ENCODE data around the gene FOXJ3.

Gene FOXJ3

DNA sequence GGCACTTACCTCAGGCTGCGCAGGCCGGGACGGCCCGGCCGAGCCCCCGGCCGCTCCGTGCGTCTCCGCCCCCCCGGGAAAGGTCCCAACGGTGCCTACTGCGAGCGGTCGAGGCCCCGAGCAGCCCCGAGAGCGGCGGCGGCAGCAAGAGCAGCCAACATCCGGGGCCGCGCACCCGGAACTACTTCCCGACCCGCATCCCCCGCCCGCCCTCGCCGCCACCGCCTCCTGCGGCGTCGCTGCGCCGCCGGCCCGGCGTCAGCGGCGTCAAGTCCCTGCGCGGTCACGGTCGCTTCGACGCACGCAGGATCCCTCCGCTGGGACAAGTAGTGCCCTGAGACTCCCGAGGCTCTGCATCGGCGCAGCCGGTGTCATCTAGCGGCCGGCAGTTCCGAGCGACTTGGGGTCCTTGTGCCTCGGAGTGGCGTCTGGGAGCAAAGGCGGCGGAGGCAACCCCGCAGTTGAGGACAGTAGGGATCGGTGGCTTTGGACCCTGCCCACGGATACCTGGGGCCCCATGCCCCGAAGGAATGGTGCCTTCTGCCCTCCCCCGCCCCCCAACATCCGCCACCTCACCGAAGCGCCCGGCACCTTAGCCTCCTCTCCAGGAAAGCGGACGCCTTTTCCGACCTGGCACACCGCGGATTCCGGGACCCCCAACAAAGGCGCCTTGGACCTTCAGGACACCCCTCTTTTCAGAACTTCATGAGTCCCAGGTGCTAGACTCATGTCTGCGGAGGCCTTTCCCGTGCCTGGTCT is at the start of gene FOXJ3:
Gene FOXJ3, minus strand, starts transcription at position 186 of the 759 bp plus-strand sequence. CDS start 24,142 bp downstream, outside the sequence.
- DNase-seq: peak; percentile 88 to 94

DNA sequence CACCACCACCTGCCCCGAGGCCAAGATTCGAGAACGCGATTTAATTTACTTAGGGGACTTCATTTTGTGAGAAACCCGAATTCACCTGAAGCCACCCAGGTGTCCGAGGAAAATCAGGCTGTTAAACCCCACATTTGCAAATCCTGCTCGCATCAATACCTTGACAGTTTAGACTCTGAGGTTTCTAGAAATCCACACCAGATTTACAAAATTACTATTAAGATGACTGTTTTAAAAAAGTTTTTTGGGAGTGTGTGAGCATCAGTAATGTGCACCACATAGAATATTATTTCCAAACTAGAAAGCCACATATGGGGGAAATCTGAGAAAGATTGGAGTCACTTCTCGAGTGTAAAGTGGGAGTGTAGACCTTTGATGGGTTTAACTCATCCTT is 46.2 kb upstream of the FOXJ3 start:
- no peak for DNase-seq

DNA sequence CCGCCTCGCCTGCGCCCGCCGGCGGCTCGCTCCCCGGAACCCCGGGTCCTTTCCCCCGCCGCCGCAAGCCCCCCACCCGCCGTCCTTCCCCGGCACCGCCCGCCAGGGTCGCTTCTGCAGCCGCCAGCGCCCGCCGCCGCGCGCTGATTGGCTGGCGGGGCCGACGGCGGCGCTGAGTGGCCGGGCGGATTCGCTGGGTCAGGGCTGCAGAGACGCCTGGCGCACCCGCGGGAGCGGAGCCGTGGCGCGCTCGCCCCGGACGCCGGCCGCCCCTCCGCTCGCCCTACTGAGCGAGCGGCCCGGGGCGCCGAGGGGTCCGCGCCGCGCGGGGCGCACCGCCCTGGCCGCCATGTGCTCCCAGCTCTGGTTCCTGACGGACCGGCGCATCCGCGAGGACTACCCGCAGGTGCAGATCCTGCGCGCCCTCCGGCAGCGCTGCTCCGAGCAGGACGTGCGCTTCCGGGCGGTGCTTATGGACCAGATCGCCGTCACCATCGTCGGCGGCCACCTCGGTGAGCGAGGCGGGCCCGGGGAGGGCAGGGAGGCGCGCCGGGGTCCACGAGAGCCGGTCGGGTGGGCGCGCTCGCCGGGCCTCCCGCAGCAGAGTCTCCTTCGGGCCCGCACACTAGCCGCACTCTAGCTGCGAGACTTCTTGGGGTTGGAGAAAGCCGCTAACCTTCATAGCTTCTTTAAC is 45.7 kb upstream of the FOXJ3 start, which contains the start of gene RIMKLA:
Gene RIMKLA, plus strand, starts transcription at position 207 of the 694 bp plus-strand sequence. Its CDS starts 143 bp downstream, at position 350.
- peak; percentile 18 to 35 for DNase-seq

DNA sequence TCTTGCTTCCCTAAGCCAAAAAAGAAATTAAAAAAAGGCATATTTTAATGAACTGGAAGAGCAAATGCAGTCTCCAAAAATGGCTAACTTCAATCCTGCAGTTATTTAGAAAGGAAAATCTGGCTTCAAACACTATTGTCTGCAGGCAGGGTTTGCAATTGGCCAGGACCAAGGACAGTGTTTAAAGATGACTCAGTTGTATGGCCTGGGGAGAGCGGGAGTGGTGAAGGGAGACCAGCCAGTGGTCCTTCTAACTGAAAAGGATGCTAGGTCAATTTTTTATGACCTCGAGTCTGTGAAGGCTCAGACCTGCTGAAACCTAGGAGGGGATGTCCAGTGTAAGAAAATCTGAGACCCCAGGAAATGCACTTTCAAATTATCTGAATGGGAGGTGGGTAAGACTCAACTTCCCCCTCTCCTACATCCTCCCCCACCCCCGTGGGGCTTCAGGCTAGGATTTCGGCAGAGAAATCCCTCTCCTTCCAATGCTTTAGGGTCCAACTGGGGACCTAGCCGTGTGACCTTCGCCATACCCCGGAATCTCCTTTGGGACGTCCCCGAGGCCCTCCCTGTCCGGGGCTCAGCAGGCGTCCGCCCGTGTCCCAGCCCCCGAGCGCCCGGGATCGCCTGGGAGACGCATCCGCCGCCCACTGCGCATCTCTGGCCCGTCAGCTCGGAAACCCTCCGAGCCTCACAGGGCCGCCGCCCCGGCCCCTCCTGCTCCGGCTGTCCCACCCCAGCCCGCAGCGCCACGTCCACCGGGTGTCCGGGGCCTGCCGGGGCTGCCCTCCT is 45.0 kb upstream of the FOXJ3 start:
- no peak for DNase-seq

DNA sequence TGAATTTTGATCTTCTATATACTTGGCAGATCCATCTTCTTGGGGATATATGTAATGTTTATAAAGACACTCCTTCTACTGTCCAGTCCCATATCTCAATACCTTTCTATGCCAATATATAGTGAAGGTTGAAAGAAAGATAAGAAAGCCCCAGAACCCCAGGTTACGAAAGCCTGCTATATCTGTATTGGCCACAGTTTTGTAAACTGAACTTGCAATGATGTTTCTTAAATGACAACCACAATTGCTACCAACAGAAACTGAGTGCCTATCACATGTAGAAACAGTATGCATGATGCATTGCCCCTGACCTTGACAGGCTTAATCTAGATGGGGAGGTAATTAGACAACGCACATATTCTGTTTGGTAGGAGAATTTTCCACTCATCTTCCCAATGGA is 37.8 kb upstream of the FOXJ3 start:
- DNase-seq: no peak

DNA sequence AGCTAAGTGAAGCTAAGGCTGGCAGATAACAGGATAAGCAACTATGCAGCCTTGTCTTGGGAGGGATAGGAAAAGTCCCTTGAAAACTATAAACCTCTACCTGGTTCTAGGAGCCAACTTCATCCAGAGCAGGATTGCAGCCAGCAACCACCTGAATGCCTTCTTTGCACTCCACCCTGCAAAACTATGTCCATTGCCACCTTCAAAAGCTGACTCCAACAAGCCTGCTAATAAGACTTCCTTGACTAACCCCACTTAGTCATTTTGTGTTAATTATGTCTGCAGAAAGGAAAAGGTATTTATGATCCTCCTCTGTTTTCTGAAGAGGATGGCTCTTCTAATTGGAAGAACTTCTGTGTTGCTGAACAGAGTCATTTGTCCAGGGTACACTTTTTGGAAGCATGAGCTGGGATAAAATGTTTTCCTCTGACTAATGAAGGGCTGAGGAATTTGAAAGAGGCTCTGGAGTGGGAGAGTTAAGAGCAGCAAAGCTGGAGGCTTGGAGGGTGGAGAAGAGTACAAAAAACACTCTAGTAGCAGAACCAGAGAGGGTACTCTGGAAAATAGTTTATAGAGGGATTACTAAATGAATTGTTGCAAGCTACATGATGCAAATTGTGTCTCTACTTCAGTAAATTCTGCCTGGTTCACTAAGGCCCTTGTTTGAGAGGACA is 36.0 kb upstream of the FOXJ3 start:
- no peak for DNase-seq

DNA sequence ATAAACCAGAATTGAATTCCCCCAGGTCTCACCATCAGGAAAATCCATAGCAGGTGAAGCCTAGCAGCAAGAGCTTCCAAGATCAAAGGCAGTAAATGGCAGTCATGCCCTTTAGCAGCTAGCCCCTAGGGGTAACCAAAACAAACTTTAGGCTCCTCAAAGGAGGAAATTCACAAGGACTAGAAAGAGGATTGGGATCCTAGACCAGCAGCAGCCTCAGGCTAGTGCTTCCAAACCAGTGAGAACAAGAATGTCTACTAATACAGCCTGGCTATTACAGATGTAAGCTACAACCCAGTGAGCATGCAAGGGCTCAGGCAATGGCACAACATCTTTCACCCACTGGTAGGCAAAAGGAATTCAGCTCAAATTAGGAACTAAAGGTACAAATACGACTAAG is 34.4 kb upstream of the FOXJ3 start:
- no peak for DNase-seq

DNA sequence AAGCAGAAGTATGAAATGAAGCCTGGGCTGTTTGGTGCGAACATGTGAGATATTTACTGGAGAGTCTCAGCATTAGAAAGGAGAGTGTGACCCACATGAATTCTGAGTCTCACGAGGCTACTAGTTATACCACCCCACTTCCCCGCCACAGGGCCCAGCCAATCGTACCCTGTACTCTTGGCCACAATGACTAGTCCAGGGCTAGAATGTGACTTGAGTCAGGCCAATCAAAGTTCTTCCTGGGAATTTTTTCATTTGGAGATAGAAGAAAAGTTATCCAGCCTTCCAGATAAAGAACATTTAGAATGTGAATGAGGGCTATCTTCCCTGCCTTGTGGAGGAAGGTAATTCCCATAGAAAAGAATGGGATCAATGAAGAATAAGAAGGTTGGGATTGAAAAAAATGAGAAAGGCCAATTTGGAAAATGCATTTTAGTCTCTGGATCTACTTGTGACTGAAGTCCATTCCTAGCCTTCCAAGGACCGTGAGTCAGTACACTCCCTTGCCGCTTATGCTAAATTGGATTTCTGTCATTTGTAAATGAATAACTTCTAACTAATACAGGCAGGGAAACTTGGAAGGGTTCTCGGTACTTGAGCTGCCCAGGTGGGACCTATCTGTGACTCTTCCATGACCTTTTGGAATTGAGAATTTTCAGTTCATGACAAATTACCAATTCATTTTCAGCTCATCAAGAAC is 33.2 kb upstream of the FOXJ3 start:
- DNase-seq: no peak

DNA sequence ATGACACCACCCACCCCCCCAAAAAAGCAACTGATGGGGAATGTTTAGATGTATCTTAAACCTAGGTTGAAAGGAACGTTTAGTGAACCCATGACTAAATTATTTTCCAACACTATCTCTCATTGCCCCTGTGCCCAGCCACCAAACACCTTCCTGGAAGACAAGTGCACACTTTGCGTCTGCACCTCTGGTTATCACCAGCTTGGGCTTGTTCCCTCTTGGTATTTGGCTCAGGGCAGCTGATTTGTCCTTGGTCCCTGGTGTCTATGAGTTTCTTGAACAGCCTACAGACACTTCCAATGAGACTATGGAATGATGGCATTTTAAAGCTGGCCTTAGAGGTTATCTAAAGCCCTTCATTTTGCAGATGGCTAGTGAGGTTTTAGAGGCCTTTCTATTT is 30.1 kb upstream of the FOXJ3 start:
- DNase-seq: no peak

DNA sequence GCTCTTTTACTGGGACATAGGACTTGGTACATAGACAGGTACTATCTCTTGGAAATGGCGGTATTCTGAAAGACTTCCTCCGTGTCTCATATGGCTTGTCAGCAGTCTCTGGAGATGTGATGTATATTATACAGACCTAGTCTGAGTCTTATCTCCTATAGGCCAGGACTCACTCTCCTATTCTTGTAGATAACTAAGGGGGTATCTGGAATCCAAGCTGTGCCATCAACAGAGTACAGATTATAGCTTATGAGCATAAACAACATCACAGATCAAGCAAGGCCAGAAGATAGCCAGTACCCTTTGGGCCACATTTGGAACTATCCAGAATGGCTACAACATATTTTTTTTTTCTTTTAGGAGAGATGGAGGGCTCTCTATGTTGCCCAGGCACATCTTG is 29.5 kb upstream of the FOXJ3 start:
- no peak for DNase-seq

DNA sequence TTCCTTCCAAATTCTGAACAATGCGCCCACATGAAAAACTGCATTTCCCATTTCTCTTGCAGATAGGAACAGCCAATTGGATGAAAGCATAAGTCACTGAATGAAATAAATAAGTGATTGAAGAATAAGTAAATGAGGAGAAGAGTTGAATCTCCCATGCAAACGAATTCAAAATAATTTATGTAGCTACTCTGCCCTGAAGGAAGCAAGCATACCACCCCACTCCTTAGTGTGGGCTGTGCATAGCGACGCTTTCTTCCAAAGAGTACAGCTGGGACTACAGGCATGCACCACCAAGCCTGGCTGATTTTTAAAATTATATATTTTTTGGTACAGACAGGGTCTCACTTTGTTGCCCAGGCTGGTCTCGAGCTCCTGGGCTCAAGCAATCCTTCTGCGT is 29.1 kb upstream of the FOXJ3 start:
- DNase-seq: no peak

DNA sequence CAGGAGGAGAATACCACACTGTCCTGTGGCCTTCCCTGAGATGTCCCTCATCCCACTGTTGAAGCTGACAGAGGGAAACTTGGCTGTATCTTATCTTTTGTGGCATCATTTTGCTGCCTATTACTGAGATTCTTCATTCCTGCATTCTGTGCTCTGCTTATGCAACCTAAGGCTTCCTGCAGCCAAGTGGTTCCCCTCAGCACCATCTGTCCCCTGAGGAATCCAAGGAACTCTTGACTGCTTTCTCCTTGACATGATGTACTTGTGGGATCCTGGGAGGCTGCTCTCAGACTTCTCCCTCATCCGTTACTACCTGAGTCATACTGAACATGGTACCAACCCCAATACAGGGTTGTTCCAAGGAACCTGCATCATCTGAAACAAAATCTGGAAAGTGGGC is 24.4 kb upstream of the FOXJ3 start:
- DNase-seq: no peak

DNA sequence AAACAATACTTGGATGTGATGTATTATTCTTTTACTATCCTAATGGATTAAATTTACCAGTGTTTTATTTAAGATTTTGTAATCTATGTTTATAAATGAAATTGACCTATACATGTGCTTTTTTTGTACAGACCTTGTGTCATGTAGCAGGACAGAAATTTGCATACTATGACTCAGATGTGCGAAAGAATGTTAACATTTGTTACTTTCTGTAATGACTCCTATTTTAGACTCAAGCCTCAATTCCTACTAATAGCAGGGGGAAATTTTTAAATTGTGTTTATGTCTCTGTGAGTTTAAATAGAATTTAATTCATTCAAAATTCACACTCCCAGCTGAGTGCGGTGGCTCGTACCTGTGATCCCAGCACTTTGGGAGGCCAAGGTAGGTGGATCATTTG is 23.8 kb upstream of the FOXJ3 start:
- DNase-seq: no peak

DNA sequence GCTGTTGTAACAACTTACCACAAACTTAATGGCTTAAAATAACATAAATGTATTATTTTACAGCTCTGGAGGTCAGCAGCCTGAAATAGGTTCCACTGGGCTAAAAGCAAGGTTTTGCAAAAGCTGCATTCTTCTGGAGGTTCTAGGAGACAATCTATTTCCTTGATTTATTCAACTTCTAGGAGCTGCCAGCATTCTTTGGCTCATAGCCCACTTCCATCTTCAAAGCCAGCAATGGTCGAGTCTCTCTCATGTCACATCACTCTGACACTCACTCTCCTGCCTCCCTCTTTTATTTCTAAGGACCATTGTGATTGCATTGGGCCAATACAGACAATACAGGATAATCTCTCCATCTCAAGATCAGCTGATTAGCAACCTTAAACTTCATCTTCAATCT is 15.1 kb upstream of the FOXJ3 start:
- no peak for DNase-seq

DNA sequence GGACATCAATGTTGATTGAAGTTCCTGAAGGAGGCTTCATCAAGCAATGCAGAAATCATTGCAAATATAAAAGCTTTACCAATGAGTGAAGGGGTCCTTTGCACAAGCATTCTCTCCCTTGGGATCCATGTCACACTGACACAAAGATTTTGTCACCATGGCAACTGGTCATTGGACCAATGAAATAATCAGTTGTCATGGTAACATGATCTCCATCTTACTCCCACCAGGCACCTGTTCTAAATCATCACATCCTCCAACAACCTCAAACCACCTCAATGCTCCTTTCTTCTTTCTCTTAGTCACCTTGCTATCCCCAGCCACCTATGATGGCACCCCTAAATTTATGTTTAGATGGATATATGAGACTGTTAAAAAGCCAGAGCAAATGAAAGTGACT is 13.5 kb upstream of the FOXJ3 start:
- no peak for DNase-seq

DNA sequence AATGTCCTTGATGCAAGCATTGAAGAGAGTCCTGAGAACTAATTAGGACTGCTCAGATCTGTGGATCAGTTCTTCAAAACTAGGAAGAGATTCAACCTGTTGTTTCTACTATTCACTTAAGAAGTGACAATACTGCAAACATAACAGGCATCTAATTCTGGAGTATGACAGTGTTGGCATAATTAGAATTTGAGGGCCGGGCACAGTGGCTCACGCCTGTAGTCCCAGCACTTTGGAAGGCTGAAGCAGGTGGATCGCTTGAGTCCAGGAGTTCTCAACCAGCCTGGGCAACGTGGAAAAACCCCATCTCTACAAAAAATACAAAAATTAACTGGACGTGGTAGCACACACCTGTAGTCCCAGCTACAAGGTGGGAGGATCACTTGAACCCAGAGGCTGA is 8.0 kb upstream of the FOXJ3 start:
- no peak for DNase-seq

DNA sequence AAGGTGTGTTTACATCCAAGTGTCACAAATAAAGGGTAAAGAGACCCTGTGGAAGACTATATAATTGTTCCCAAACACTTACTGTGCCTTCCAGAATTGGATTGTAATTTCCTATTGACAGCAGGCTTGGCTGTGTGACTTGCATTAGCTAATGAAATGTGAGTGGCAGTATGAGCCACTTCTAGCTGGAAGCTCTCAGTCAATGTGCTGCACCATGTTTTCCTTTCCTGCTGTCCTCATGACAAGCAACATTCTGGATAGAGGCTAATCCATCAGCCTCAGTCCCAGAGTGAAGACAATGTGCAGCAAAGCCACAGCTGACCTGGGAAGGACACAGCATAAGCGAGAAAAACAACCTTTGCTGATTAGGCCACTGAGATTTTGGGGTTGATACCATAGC is 5.9 kb upstream of the FOXJ3 start:
- no peak for DNase-seq

DNA sequence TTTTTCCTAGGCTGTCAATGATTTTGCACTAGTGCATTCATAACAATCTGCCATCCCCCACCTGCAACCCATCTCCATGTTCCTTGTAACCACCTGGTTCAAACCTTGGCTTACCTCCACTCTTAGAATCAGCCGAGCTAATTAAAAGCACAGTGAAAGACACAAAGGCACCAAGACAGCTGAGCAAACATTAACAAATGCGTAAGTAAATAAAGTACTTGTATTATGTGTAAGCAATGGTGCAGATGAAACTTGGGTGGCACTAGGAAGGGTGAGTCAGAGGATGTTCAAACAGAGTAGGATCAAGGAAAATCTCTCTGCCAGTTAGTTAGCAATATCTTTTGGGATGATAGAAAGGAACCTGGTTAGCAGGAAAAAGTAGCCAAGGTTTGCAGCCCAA is 5.1 kb upstream of the FOXJ3 start:
- no peak for DNase-seq

DNA sequence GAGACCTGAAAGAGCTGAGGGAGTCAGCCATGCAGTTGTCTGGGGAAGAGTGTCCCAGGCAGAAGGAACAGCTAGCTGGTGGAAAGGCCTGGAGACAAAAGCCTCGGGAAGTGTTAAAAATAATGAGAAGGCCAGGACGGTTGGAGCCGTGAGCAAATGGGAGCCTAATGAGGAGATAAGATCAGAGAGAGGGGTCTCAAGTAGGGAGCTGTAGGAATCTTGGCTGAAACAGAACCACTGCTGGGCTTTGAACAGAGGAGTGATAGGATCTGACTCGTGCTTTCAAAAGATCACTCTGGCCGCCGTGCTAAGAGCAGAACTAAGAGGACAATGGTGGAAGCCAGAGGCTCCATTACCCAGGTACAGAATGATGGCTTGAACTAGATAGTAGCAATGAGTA is 1.9 kb upstream of the FOXJ3 start:
- DNase-seq: no peak

DNA sequence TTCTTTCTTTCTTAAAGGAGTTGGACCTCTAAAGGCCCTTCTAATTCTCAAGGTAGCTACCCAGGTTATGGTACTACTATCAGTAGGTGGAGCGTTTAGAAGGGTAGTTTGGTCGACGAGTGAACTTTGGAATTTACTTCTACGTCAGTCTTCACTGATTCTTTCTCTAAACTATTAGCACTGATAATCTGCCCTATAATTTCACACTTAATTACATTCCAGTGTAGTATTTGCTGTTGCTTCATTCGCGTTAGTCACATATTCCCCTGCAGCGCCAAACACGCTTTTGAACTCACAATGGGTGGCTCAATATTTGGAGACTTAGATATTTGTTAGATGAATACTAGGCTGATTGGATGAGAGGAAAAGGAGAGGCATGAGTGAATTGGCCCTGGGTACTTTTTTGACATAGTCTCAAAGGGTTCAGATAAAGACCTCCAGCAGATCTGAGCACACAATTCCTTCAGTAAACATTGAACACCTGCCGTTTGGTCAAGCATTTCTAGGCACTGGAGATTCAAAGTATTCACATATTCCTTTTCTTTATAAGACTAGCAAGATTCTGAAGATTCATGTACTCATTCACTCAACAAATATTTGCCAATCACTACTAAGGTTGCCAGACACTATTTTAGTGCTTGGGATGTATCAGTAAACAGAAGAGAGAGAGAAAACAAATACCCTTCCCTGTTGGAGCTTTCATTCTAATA is 929 bp upstream of the FOXJ3 start:
- no peak for DNase-seq

DNA sequence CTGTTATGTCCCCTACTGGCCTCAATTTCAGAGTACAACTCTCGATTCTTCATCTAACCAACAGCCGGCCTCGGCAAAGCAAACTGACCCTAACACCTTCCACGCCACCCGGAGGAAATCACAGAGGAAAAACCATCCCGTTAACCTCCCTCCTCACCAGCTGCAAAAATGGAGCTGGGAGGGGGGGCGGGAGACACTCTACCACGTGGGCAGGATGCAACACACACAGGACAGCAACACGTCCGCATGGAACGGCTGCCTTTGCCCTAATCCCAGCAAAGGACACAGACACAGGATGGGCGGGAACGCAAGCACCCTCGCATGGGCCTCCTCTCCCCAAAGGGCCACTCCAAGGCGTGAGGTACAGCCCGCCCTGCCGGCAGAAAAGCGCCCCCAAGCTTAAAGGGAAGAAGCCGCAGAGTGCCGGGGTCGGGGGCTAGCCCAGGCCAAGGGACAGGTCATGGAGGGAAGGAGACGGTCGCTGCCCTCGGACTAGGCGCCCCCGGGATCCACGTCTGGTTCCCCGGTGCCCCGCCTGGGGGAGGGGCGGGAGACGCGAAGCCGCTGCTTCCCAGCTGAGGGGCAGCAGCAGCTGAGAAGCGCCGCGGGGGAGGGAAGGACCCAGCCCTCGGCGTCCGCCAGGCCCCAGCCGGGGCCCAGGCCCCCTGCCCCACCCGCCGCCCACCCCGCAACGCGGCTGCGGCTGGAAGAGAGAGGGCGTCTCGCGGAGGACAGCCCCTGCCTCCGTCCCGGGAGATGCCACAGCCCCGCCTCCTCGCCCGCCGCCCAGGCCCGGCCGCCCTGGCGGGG is 590 bp downstream of the FOXJ3 start:
- peak; percentile 2 to 33 for DNase-seq
